Measurements from ENCODE around the gene TRAPPC10. TPM values are rescaled to one million over a fixed set of nuclear protein-coding genes. Genes with fewer than 3 reads are reported as not detected.
"Not testable (repeated sequence)": the region's sequence is repeated elsewhere in the genome, so short reads cannot be mapped to it uniquely, and the experiment has no call there.

The TRAPPC10 gene
- total RNA-seq, 1 experiment from 2014 or later, result 31.5 TPM

DNA sequence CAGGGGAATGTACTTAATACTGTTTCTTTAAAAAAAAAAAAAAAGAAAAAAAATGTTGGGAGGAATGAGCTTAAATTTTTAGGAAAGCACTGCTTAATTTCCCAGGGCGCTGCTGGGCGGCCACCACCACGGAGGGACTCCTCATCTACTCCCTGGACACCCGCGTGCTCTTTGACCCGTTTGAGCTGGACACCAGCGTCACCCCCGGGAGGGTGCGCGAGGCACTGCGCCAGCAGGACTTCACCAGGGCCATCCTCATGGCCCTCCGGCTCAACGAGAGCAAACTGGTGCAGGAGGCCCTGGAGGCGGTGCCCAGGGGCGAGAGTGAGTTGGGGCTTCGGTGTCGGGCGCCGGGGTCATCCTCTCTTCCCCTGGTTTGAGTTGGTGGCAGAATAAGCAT lies 115.7 kb downstream of the TRAPPC10 start:
- H3K4me3 ChIP-seq (replicated peaks in 1 of 2; ENCODE audit: low read depth in 1 of 2, low read length in 2 of 2); intact Hi-C loops (cut with micrococcal nuclease); H3K9me3 ChIP-seq (ENCODE audit: control insufficient read depth in 1 of 2, insufficient read depth in 1 of 2, low read depth in 1 of 2, low read length in 2 of 2); H3K4me1 ChIP-seq (ENCODE audit: control insufficient read depth in 1 of 2, insufficient read depth in 2 of 2, low read length in 2 of 2); H3K36me3 ChIP-seq (ENCODE audit: control insufficient read depth in 1 of 2, insufficient read depth in 2 of 2, low read length in 2 of 2); ATAC-seq; H2AFZ ChIP-seq (ENCODE audit: low read depth, low read length, poor library complexity, severe bottlenecking); POLR2A ChIA-PET; CTCF ChIA-PET; H4K20me1 ChIP-seq (ENCODE audit: insufficient read depth); H3K4me2 ChIP-seq (ENCODE audit: low read length); H3K79me2 ChIP-seq (ENCODE audit: insufficient read depth, low read length); RAD21 ChIA-PET (ENCODE audit: low non-redundant PET in 1 of 2, low total read pairs in 2 of 2, uncharacterized antibody in 2 of 2, unreplicated experiment in 2 of 2); H3K9me2 ChIP-seq (ENCODE audit: insufficient read depth); DNase-seq (ENCODE audit: low read depth, low spot score); BruUV-seq (replicated peaks); H3K9ac ChIP-seq (ENCODE audit: low read length); H3K27me3 ChIP-seq (ENCODE audit: insufficient read depth, low read length); H3K27ac ChIP-seq (ENCODE audit: low read depth, low read length): not testable (repeated sequence)

GRCh38 chr21:44133715-44134057 lies 121.6 kb downstream of the TRAPPC10 start:
- H3K27ac ChIP-seq (ENCODE audit: low read depth, low read length); RAD21 ChIA-PET (ENCODE audit: low non-redundant PET in 1 of 2, low total read pairs in 2 of 2, uncharacterized antibody in 2 of 2, unreplicated experiment in 2 of 2); H3K9me3 ChIP-seq (ENCODE audit: control insufficient read depth in 1 of 2, insufficient read depth in 1 of 2, low read depth in 1 of 2, low read length in 2 of 2); CTCF ChIA-PET; H3K4me1 ChIP-seq (ENCODE audit: control insufficient read depth in 1 of 2, insufficient read depth in 2 of 2, low read length in 2 of 2); H3K27me3 ChIP-seq (ENCODE audit: insufficient read depth, low read length); DNase-seq (ENCODE audit: low read depth, low spot score); H3K9me2 ChIP-seq (ENCODE audit: insufficient read depth); BruUV-seq (replicated peaks); intact Hi-C loops (cut with micrococcal nuclease); H3K79me2 ChIP-seq (ENCODE audit: insufficient read depth, low read length); H3K36me3 ChIP-seq (ENCODE audit: control insufficient read depth in 1 of 2, insufficient read depth in 2 of 2, low read length in 2 of 2); H2AFZ ChIP-seq (ENCODE audit: low read depth, low read length, poor library complexity, severe bottlenecking); POLR2A ChIA-PET; H3K4me2 ChIP-seq (ENCODE audit: low read length); H4K20me1 ChIP-seq (ENCODE audit: insufficient read depth): not testable (repeated sequence)
- Histone ChIP-seq H3K9ac (ENCODE audit: low read length) (peak overlapping the region; percentile 32; the same call in 1 of the 2 replicates), H3K4me3 (replicated peaks in 1 of 2; ENCODE audit: low read depth in 1 of 2, low read length in 2 of 2) (peak overlapping the region; percentile 31 to 40; a peak in 3 of 4 replicates)
- peak; percentile 46 for ATAC-seq

DNA sequence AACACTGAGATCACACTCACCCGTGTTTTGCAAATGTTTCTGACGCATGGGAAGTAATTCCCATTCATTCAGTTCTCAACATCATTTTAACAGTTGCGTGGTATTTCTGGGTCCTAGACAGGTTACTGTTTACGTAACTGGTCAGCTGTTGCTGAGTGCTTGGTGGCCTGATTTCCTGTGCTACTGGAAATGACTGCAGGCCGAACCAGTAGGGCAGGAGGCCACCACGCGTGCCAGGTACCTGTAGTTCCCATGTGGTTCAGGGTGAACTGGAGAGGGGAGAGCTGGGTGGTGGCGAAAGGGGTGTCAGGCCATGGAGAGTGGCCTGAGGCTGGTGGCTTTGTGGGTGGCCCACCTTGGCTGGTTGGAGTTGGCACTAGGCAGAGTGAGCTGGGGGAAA lies 122.6 kb downstream of the TRAPPC10 start:
- H3K79me2 ChIP-seq (ENCODE audit: insufficient read depth, low read length); CTCF ChIA-PET; H3K4me2 ChIP-seq (ENCODE audit: low read length); H3K4me1 ChIP-seq (ENCODE audit: control insufficient read depth in 1 of 2, insufficient read depth in 2 of 2, low read length in 2 of 2); H3K4me3 ChIP-seq (replicated peaks in 1 of 2; ENCODE audit: low read depth in 1 of 2, low read length in 2 of 2); H3K27ac ChIP-seq (ENCODE audit: low read depth, low read length); H3K36me3 ChIP-seq (ENCODE audit: control insufficient read depth in 1 of 2, insufficient read depth in 2 of 2, low read length in 2 of 2); ATAC-seq; H3K9ac ChIP-seq (ENCODE audit: low read length); H3K9me2 ChIP-seq (ENCODE audit: insufficient read depth); H3K9me3 ChIP-seq (ENCODE audit: control insufficient read depth in 1 of 2, insufficient read depth in 1 of 2, low read depth in 1 of 2, low read length in 2 of 2); H2AFZ ChIP-seq (ENCODE audit: low read depth, low read length, poor library complexity, severe bottlenecking); H4K20me1 ChIP-seq (ENCODE audit: insufficient read depth); H3K27me3 ChIP-seq (ENCODE audit: insufficient read depth, low read length); DNase-seq (ENCODE audit: low read depth, low spot score); intact Hi-C loops (cut with micrococcal nuclease); POLR2A ChIA-PET; RAD21 ChIA-PET (ENCODE audit: low non-redundant PET in 1 of 2, low total read pairs in 2 of 2, uncharacterized antibody in 2 of 2, unreplicated experiment in 2 of 2): not testable (repeated sequence)
- BruUV-seq (replicated peaks), result TSS peak; percentile 75
